ENCODE measurements around the gene PRRT4.

DNA sequence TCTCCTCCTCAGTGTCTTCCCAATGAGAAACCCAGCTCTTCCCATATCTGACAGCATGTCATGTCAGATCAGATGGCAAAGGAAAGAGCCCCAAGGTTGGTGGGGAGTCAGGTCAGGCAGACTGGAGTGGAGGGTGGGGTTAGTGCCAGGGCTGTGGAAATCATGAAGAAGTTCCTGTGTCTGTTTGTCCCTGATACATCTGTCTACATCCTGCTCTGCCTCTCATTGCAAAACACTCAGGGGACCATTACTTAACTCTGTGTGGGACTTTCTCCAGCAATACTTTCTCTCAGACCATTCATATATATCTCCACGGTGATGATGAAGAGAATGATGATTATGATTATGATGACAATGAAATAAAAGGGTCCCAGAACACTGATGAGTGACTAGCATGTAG, 3.3 kb downstream of the PRRT4 start:
- TF ChIP-seq CTCF (conservative IDR thresholded peaks at IDR 0.05 in 1 of 2, IDR thresholded peaks at IDR 0.05 in 1 of 2; ENCODE audit: low read depth in 1 of 2, low read length in 2 of 2) = no peak
- no peak for TF ChIP-seq EZH2 (IDR thresholded peaks at IDR 0.05; ENCODE audit: low read length, missing control alignments)
